SKM-1 treated with dmso at 0.1 percent for 144 hours (cell line): Measurements from ENCODE around the gene SUN1.

Source experiments
- DNase-seq: peaks from one replicate; lab custom pipeline; 2025; ENCODE audit not compliant: unreplicated experiment; lab: John Stamatoyannopoulos, UW

Gene SUN1

DNA sequence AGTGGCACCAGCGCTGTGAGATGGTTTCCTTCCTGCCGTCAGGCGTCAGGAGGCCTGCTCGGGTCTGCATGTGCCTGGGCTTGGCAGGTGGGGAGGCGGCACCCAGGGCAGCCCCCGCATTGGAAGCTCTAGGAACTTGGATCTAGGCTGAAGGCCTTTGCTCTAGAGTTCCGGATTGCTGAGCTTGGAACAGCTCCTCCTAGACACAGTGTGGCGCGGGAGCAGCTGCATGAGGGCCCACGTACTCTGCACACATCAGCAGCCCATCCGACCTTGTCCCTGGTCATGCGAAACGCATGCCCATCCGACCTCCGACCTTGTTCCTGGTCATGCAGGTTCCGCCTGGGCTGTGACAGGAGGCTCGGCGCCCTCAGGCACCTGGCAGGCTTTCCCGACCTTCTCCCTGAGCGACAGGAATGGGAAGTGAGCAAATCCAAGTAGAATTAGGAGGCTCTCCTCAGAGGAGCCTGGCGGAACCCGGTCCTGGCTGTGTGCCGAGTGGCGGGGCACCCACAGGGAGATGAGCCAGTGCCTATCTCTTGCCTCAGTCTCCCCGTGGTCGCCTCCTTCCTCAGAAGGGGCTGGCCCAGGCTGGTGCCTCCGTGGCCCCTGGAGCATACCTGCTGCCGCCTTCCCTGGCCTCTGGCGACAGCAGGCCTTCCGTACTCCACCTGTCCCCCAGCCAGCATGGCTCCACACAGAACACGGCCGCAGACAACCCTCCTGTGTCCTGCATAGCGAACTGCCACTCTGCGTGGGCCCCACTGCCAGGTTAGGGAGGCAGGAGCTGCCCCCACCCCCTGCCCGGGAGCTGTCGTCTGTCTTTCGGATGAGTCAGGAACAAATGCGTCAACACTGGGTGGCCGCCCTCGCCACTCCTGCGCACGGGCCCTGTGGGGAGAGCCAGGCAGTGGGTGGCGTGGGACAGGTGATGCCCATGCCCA lies 56.1 kb downstream of the SUN1 start:
- no peak for DNase-seq

DNA sequence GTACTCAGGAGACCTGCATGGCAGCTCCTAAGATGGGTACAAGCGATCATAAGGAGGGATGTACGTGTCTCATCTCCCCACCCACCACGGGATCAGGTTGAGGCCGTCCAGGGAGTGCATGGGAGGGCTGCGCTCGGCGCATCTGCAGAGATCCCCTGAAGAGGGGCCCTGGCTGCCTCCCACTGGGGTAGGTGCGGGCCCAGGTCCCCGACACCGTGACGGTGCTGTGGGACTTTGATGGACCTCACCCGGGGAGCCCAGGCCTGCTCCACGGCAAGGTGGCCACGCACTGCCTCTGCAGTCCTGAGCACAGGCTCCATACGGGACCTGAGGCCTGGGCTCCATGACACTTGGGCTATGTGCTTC lies 56.7 kb downstream of the SUN1 start:
- no peak for DNase-seq

- no peak for DNase-seq
These were observed 57.1 kb downstream of the SUN1 start for GRCh38 chr7:889391-889790.

- no peak for DNase-seq
These were observed 58.6 kb downstream of the SUN1 start for GRCh38 chr7:890868-891267.

DNA sequence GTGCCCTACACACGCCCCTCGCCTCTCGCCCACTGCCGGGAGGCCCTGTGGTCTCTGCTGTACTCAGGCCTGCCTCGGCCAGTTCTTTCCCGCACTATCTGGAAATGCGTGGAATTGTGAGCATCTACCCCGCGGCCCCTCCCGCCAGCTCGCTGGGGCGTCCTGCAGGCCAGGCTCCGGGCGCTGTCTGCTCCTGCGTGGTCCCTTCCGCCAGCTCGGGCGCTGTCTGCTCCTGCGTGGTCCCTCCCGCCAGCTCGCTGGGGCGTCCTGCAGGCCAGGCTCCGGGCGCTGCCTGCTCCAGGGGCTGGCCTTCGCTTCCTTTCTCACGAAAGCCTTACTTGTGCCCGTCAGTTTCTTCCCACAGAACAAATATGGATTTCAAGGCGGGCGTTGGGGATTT lies 59.0 kb downstream of the SUN1 start:
- DNase-seq = no peak

DNA sequence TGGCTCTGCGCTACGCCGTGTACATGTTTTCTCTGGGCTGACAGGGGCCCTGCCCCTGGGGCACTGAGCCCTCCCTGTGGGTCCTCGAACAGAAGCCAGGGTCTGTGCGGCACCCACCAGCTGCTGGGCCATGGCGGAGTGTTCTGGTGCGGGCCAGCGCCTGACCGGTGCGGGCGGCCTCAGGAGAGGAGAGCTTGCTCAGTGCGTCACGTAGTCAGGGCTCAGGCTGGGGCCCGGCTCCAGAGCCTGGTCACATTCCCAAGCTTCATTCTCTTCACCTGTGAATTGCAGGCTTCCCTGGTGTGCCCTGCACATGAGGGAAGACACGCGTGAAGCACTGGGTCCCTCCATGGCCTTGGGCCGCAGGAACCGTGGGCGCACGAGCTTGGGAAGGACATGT lies 59.5 kb downstream of the SUN1 start:
- no peak for DNase-seq

DNA sequence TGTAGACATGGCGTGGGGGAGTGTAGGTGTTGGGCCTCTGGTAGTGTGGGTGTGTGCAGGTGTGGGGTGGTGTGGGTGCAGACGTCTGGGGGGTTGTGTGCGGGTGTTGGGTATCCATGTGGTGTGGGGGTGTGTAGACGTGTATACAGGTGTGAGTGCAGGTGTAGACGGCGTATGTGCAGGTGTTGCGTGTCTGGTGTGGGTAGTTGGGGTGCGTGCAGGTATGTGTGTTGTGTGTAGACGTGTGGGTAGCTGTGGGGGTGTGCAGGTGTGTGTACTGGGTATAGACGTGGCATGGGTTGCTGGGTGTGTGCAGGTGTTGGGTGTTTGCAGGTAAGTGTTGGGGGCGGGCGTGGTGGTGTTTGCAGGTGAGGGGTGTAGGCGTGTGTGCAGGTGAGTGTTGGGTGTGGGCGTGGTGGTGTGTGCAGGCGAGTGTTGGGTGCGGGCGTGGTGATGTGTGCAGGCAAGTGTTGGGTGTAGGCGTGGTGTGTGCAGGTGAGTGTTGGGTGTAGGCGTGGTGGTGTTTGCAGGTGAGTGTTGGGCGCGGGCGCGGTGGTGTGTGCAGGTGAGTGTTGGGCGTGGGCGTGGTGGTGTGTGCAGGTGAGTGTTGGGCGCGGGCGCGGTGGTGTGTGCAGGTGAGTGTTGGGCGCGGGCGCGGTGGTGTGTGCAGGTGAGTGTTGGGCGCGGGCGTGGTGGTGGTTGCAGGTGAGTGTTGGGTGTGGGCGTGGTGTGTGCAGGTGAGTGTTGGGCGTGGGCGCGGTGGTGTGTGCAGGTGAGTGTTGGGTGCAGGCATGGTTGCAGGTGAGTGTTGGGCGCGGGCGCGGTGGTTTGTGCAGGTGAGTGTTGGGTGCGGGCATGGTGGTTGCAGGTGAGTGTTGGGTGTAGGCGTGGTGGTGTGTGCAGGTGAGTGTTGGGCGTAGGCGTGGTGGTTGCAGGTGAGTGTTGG lies 60.6 kb downstream of the SUN1 start:
- DNase-seq = no peak

DNA sequence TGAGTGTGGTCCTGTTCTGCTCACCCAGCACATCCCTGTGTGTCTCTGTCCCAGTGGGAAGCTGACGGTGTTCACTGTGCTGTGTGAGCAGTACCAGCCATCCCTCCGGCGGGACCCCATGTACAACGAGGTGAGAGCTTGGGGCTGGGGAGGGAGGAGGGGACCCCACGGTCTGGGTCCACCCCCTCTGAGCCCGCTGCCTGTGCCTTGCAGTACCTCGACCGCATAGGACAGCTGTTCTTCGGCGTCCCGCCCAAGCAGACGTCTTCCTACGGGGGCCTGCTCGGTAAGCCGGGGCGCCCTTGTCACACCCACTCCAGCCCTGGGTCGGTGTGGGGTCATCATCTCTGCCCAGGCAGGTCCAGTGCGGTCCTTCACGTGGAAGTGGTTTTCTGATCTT lies 61.4 kb downstream of the SUN1 start:
- DNase-seq = no peak

DNA sequence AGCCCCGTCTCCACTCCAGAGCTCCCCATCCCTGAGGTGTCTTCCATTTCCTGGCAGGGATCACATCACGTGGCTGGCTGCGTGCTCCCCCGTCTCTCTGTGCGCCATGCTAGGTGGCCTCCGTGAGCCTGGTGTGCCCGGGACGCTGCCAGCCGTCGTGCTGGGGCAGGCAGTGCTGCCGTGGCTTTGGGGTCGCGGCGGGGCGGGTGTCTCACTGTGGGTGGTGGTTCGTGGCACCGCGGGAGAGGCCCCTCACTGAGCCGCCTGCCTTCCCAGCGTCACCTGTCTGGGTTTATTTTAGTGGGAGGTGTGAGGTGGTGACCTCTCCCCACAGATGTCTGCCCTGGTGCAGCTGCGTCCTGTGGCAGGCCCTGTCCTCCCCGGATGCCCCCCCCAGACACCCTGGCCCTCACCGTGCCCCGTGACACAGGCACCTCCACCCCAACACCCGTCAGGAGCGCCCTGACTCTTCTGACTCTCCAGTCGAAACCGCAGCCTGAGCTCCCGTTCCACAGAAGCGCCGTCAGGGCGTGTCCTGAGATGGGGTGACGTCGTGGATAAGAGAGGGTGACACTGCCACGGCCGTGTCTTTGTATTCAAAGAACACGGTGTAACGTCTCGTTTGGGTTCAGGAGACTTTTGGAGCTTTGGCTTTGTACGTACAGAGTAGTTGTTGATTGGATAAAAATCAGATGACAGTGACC lies 62.0 kb downstream of the SUN1 start:
- no peak for DNase-seq

DNA sequence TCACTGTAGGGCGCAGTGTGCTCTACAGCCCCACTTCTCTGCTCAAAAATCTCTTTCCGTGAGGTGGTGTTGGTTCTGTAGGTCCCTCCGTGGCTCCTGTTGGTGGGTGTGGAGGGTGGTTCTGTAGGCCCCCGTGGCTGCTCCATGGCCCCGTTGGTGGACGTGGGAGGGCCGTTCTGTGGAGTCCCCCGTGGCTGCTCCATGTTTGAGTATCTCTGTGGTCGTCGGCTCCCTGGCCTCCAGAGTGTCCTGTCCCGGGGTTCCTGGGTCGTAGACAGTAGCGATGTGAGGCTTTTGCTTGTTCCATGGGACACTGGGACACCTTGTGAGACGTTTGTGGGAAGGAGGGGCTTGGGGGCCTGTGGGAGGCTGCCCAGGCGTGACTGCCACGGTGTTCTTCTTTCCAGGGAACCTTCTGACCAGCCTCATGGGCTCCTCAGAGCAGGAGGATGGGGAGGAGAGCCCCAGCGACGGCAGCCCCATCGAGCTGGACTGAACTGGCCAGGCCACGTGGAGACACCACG lies 62.7 kb downstream of the SUN1 start:
- DNase-seq = no peak

- DNase-seq = no peak
These were observed 63.3 kb downstream of the SUN1 start for GRCh38 chr7:895451-896052.

DNA sequence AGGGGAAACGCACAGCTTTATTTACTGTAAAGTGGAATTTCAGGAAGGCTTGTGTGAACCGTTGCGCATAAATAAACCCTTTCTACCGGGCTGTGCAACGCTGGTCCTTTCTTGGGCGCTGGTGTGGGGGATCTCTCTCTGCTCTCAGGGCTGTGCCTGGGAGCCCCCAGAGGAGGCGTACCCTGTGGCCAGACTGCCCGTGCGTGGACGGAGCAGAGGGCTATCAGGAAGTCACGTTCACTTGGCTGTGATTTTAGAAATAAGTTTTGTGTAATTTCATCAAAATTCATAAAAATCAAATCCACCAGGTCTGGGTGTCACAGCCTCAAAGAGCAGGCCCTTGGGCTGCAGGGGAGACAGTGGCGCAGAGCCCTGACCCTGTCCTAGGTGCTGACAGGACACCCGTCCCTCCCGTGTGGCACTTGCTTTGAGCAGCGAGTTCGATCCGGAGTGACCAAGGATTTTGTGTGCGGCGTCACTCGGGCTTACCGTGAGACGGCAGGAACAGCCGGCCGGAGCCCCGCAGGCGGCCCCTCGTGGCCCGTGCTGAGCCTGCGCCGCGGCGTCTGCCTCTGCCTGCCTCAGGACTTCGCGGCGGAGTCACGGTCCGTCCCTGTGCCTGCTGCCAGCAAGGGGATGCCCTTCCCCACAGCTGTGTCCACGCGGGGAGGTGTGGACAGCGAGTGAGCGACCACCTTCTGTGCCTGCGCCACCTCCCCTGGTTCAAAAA lies 64.2 kb downstream of the SUN1 start:
- no peak for DNase-seq

DNA sequence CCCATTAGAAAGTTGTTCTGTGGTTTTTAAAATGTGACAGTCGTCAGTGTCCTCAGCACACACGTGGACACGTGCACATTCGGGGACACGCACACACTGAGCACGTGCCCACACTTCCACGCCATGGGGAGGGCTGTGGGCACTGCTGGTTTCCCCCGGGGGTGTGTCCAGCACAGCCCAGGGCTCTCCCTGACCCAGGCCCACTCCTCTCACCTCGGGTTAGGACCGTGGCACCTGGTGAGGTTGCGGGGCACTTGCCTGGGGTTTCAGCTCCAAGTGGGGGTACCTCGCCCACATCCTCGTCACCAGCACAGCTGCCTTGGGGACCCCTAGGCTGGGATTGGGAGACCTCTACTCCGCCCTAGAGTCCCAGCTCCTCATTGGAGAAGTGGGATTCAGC lies 64.8 kb downstream of the SUN1 start:
- no peak for DNase-seq

DNA sequence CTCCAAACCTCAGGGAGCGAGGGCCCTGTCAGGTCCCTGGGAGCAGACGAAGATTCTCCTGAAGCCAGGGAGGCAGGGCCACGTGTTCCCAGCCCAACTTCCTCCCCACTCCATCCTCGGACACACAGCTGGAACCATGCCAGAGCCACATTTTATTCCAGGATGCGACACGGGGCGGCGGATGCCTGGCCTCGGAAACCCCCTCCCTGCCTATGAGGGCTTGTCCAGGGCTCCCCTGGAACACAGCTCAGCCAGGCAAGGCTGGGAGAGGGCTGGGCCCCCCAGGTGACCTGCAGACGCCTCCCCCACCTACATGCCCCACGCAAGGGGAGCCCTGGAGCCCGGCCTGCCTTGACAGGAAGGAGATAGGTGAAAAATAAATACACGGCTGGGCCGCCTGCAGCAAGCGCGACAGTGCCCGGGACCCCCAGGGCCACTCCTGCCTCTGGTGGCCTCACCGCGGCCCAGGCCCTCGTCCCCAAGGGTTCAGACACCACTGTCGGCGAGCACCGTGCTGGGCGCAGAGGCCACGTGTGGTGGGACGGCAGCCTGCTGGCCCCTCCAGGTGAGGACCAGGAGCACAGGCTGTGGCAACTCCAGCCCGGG lies 65.6 kb downstream of the SUN1 start:
- no peak for DNase-seq

GRCh38 chr7:898460-898854 lies 66.2 kb downstream of the SUN1 start:
- no peak for DNase-seq

DNA sequence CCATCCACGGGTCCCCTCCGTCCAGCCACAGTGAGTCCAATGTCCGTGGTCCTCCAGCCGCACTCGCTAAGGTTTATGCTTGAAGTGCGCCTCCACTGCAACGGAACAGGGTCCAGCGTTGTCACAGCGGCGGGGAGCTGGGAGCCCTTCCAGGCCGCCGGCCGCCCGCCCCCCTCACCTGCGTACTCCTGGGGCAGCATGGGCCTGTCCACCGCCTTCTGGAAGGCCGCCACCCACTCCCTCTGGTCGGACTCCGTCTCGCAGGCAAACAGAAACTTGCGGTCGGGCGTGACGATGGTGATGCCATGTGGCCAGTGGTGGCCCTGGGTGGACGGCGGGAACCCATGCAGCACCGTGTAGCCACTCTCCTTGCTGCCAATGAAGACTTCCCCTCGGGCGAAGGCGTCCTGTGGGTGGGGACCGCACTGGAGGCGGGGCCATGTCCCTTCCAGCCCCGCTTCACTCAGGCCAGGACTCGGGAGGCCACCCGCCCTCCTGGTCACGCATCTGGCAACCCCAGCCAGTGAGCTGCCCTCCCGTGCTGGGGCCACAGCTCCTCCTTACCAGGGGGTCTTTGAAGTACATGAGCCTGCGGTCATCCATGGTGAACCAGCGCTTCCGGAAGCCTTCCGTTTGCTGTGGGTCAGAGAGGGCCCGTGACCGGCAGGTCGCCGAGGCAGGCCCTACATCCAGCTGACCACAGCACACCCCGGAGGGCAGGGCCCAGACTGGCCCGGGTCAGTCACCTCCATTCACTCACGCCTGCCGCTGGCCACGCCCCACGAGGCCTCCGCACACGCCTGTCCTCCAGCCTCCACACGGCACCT lies 66.8 kb downstream of the SUN1 start:
- DNase-seq = no peak

DNA sequence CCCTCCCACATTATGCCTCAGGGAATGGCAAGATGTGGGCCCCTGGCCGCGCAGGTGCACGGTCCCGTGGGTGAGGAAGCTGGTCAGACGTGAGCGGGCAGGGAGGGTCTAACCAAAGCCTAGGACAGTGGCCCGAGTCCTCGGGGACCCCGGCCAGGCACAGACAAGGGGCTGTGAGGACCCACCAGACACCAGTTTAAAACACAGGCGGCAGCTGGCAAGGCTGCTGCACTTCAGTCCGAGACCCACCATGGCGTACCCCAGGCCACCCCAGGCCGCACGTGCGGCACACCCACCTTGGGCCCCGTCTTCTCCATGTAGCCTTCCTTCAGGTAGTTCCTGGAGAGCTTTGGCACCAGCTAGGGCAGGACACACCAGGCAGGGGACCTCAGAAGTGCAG lies 67.5 kb downstream of the SUN1 start:
- DNase-seq = no peak

DNA sequence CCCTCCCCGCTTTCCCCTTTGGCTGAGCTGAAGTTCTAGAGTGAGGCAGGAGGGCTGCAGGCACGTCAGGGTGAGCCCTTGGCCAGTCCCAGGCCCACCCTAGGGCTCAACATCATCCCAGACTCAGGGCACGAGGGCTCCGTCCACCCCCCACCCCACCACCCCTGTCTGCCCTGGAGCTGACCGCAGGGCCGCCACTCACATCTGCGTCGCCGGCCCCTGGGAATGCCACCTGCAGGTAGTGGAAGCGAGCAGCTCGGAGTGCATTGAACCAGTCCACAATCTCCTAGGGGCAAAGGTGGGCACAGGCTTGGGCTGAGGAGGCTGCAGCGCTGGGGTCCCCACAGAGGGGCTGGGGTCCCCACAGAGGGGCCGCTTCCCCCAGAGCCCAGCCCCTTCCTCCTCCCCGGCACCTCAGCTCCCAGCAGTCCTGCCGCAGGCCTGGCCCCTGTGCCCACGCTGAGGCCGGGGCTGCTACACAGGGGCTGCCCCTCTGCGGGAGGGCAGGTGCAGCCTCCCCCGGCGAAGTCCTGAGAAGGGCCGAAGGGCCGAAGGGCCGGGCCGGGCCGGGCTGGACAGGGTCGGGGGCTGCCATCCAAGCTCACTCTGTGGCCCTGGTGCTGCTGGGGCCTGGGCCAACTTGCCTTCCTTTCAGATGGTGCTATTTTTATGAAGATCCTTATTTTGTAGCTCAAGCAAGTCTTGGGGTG lies 68.2 kb downstream of the SUN1 start:
- no peak for DNase-seq
